HG03135 (cell line): Measurements from ENCODE around the gene PFKL.

Experiments used
- ATAC-seq: cut with Tn5 transposase; IDR thresholded peaks from one replicate; pipeline ENCODE4 v1.9.1; 2021; ENCODE audit warnings: mild to moderate bottlenecking, moderate library complexity; ENCODE audit not compliant: unreplicated experiment

Gene PFKL

DNA sequence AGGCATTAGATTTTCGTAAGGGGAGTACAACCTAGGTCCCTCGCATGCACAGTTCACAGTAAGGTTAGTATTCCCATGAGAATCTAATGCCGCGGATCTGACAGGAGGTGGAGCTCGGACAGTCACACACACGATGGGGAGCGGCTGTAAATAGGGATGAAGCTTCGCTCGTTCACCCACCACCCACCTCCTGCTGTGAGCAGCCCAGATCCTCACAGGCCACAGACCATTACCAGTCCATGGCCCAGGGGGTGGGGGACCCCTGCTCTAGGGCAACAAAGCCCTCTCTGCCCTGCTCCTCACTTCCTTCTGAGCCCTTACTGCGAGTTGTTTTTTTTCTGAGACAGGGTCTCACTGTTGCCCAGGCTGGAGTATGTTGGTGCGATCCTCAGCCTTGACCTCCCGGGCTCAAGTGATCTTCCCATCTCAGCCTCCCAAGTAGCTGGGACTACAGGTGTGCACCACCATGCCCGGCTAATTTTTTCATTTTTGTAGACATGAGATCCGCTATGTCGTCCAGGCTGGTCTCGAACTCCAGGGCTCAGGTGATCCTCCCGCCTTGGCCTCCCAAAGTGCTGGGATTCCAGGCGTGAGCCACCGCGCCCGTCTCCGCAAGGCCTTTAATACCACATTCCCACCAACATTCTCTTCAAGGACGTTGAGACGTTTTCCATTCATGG lies 74.9 kb downstream of the PFKL start:
- ATAC-seq, result no peak

DNA sequence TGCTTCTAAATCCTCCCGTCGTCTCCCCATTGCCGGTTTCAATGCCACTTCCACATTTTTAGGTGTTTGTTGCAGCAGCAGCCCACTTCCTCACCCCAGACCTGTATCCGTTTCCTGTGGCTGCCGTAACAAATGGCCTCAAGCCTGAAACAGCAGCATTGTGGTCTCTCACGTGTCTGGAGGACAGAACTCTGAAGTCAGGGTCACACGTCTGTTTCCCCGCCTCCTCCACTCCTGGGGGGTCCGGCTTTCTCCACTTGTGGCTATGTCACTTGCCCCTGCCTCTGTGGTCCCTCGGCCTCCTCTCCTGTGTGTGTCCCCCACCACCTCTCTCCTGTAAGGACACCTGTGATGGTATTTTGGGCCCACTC lies 75.4 kb downstream of the PFKL start:
- no peak for ATAC-seq

DNA sequence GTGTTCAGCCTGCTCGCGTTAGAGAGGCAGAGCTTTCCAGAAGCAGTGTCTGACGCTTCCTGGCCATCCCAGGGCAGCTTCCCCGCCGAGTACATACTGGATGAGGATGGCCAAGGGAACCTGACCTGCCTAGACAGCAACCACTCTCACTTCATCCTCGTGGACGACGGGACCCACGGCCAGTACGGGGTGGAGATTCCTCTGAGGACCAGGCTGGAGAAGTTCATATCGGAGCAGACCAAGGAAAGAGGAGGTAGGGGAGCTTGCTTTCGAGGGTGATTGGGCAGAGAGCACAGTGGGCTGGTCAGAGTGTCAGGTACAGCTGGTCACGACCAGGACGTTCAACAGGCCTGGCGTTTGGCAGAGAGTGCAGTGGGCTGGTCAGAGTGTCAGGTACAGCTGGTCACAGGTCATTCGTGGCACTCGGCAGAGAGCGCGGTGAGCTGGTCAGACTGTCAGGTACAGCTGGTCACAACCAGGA lies 75.9 kb downstream of the PFKL start:
- ATAC-seq, result no peak

DNA sequence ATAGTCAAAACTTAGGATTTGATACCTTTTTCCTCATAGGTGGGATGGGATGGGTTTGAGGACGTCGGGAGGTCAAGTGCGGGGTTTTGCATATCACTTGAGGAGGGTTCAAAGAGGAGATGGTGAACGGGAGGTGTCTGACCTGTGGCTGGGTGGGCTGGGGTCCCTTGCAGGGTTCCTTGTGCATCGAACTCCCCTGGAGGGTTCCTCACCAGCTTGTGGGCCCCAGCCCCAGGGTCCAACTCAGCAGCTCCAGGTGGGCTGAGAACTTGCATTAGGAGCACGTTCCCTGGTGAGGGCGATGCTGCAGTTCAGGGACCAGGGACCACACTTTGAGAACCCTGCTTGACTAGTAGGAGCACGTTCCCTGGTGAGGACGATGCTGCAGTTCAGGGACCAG lies 76.8 kb downstream of the PFKL start:
- ATAC-seq, result no peak
